ENCODE results near the gene OLR1.

OLR1 gene

GRCh38 chr12:10126413-10126812, 45.5 kb downstream of the OLR1 start:
- no peaks in the 10 kb centered on the region for H3K27me3 ChIP-seq (ENCODE audit: control insufficient read depth in 1 of 2, insufficient read depth in 2 of 2, low read length in 2 of 2)
- no peak overlapping the region for H3K9ac ChIP-seq (ENCODE audit: low read length in 2 of 2)
- H3K4me3 ChIP-seq (ENCODE audit: low read length in 2 of 2) = no peak overlapping the region
- H3K4me1 ChIP-seq (ENCODE audit: control insufficient read depth, insufficient read depth, low read length) = no peaks in the 10 kb centered on the region
- H3K9me3 ChIP-seq (ENCODE audit: control insufficient read depth in 2 of 2, low read length in 2 of 2) = no peaks in the 10 kb centered on the region
- H3K27ac ChIP-seq (ENCODE audit: low read length) = no peak overlapping the region
- H3K36me3 ChIP-seq (ENCODE audit: control insufficient read depth in 2 of 2, insufficient read depth in 2 of 2, low read length in 2 of 2) = no peaks in the 10 kb centered on the region

- Histone ChIP-seq H3K36me3 (ENCODE audit: control insufficient read depth in 2 of 2, insufficient read depth in 2 of 2, low read length in 2 of 2) (no peaks in the 10 kb centered on the region), H3K9me3 (ENCODE audit: control insufficient read depth in 2 of 2, low read length in 2 of 2) (no peaks in the 10 kb centered on the region), H3K27me3 (ENCODE audit: control insufficient read depth in 1 of 2, insufficient read depth in 2 of 2, low read length in 2 of 2) (no peaks in the 10 kb centered on the region), H3K4me3 (ENCODE audit: low read length in 2 of 2) (no peak overlapping the region), H3K27ac (ENCODE audit: low read length) (no peak overlapping the region), H3K4me1 (ENCODE audit: control insufficient read depth, insufficient read depth, low read length) (no peaks in the 10 kb centered on the region), H3K9ac (ENCODE audit: low read length in 2 of 2) (no peak overlapping the region)
Measured at GRCh38 chr12:10122689-10123088, 49.2 kb downstream of the OLR1 start.

- Histone ChIP-seq H3K36me3 (ENCODE audit: control insufficient read depth in 2 of 2, insufficient read depth in 2 of 2, low read length in 2 of 2) (no peaks in the 10 kb centered on the region), H3K4me3 (ENCODE audit: low read length in 2 of 2) (no peak overlapping the region), H3K27me3 (ENCODE audit: control insufficient read depth in 1 of 2, insufficient read depth in 2 of 2, low read length in 2 of 2) (no peaks in the 10 kb centered on the region), H3K9ac (ENCODE audit: low read length in 2 of 2) (no peak overlapping the region), H3K4me1 (ENCODE audit: control insufficient read depth, insufficient read depth, low read length) (no peaks in the 10 kb centered on the region), H3K9me3 (ENCODE audit: control insufficient read depth in 2 of 2, low read length in 2 of 2) (no peaks in the 10 kb centered on the region), H3K27ac (ENCODE audit: low read length) (no peak overlapping the region)
Measured at GRCh38 chr12:10121278-10121677, 50.7 kb downstream of the OLR1 start.

GRCh38 chr12:10119066-10119465, 52.9 kb downstream of the OLR1 start:
- Histone ChIP-seq H3K27me3 (ENCODE audit: control insufficient read depth in 1 of 2, insufficient read depth in 2 of 2, low read length in 2 of 2) (no peaks in the 10 kb centered on the region), H3K36me3 (ENCODE audit: control insufficient read depth in 2 of 2, insufficient read depth in 2 of 2, low read length in 2 of 2) (no peaks in the 10 kb centered on the region), H3K9me3 (ENCODE audit: control insufficient read depth in 2 of 2, low read length in 2 of 2) (no peaks in the 10 kb centered on the region), H3K4me3 (ENCODE audit: low read length in 2 of 2) (no peak overlapping the region), H3K4me1 (ENCODE audit: control insufficient read depth, insufficient read depth, low read length) (no peaks in the 10 kb centered on the region), H3K27ac (ENCODE audit: low read length) (no peak overlapping the region), H3K9ac (ENCODE audit: low read length in 2 of 2) (no peak overlapping the region)

GRCh38 chr12:10115890-10116289, 56.0 kb downstream of the OLR1 start:
- Histone ChIP-seq H3K36me3 (ENCODE audit: control insufficient read depth in 2 of 2, insufficient read depth in 2 of 2, low read length in 2 of 2) (no peaks in the 10 kb centered on the region), H3K4me3 (ENCODE audit: low read length in 2 of 2) (no peak overlapping the region), H3K4me1 (ENCODE audit: control insufficient read depth, insufficient read depth, low read length) (no peaks in the 10 kb centered on the region), H3K27ac (ENCODE audit: low read length) (no peak overlapping the region), H3K27me3 (ENCODE audit: control insufficient read depth in 1 of 2, insufficient read depth in 2 of 2, low read length in 2 of 2) (no peaks in the 10 kb centered on the region), H3K9ac (ENCODE audit: low read length in 2 of 2) (no peak overlapping the region), H3K9me3 (ENCODE audit: control insufficient read depth in 2 of 2, low read length in 2 of 2) (no peaks in the 10 kb centered on the region)

- Histone ChIP-seq H3K4me3 (ENCODE audit: low read length in 2 of 2) (no peak overlapping the region), H3K36me3 (ENCODE audit: control insufficient read depth in 2 of 2, insufficient read depth in 2 of 2, low read length in 2 of 2) (no peaks in the 10 kb centered on the region), H3K9me3 (ENCODE audit: control insufficient read depth in 2 of 2, low read length in 2 of 2) (no peaks in the 10 kb centered on the region), H3K9ac (ENCODE audit: low read length in 2 of 2) (no peak overlapping the region), H3K27me3 (ENCODE audit: control insufficient read depth in 1 of 2, insufficient read depth in 2 of 2, low read length in 2 of 2) (no peaks in the 10 kb centered on the region), H3K27ac (ENCODE audit: low read length) (no peak overlapping the region), H3K4me1 (ENCODE audit: control insufficient read depth, insufficient read depth, low read length) (no peaks in the 10 kb centered on the region)
Measured at GRCh38 chr12:10115311-10115710, 56.6 kb downstream of the OLR1 start.

GRCh38 chr12:10113920-10114319, 58.0 kb downstream of the OLR1 start:
- Histone ChIP-seq H3K27ac (ENCODE audit: low read length) (no peak overlapping the region), H3K27me3 (ENCODE audit: control insufficient read depth in 1 of 2, insufficient read depth in 2 of 2, low read length in 2 of 2) (no peaks in the 10 kb centered on the region), H3K4me3 (ENCODE audit: low read length in 2 of 2) (no peak overlapping the region), H3K4me1 (ENCODE audit: control insufficient read depth, insufficient read depth, low read length) (no peaks in the 10 kb centered on the region), H3K36me3 (ENCODE audit: control insufficient read depth in 2 of 2, insufficient read depth in 2 of 2, low read length in 2 of 2) (no peaks in the 10 kb centered on the region), H3K9ac (ENCODE audit: low read length in 2 of 2) (no peak overlapping the region), H3K9me3 (ENCODE audit: control insufficient read depth in 2 of 2, low read length in 2 of 2) (no peaks in the 10 kb centered on the region)

- Histone ChIP-seq H3K4me3 (ENCODE audit: low read length in 2 of 2) (no peak overlapping the region), H3K27me3 (ENCODE audit: control insufficient read depth in 1 of 2, insufficient read depth in 2 of 2, low read length in 2 of 2) (no peaks in the 10 kb centered on the region), H3K36me3 (ENCODE audit: control insufficient read depth in 2 of 2, insufficient read depth in 2 of 2, low read length in 2 of 2) (no peaks in the 10 kb centered on the region), H3K9me3 (ENCODE audit: control insufficient read depth in 2 of 2, low read length in 2 of 2) (no peaks in the 10 kb centered on the region), H3K9ac (ENCODE audit: low read length in 2 of 2) (no peak overlapping the region), H3K4me1 (ENCODE audit: control insufficient read depth, insufficient read depth, low read length) (no peaks in the 10 kb centered on the region), H3K27ac (ENCODE audit: low read length) (no peak overlapping the region)
Measured at GRCh38 chr12:10113075-10113474, 58.9 kb downstream of the OLR1 start.

- no peak overlapping the region for H3K4me3 ChIP-seq (ENCODE audit: low read length in 2 of 2)
- H3K9ac ChIP-seq (ENCODE audit: low read length in 2 of 2) = no peak overlapping the region
- no peaks in the 10 kb centered on the region for H3K27me3 ChIP-seq (ENCODE audit: control insufficient read depth in 1 of 2, insufficient read depth in 2 of 2, low read length in 2 of 2)
- no peak overlapping the region for H3K27ac ChIP-seq (ENCODE audit: low read length)
- no peaks in the 10 kb centered on the region for H3K36me3 ChIP-seq (ENCODE audit: control insufficient read depth in 2 of 2, insufficient read depth in 2 of 2, low read length in 2 of 2)
- no peaks in the 10 kb centered on the region for H3K9me3 ChIP-seq (ENCODE audit: control insufficient read depth in 2 of 2, low read length in 2 of 2)
- H3K4me1 ChIP-seq (ENCODE audit: control insufficient read depth, insufficient read depth, low read length) = no peaks in the 10 kb centered on the region
Measured at GRCh38 chr12:10111451-10111850, 60.5 kb downstream of the OLR1 start.

GRCh38 chr12:10110256-10110844, 61.6 kb downstream of the OLR1 start:
- Histone ChIP-seq H3K4me3 (ENCODE audit: low read length in 2 of 2) (no peak overlapping the region), H3K9me3 (ENCODE audit: control insufficient read depth in 2 of 2, low read length in 2 of 2) (no peaks in the 10 kb centered on the region), H3K4me1 (ENCODE audit: control insufficient read depth, insufficient read depth, low read length) (no peaks in the 10 kb centered on the region), H3K9ac (ENCODE audit: low read length in 2 of 2) (no peak overlapping the region), H3K36me3 (ENCODE audit: control insufficient read depth in 2 of 2, insufficient read depth in 2 of 2, low read length in 2 of 2) (no peaks in the 10 kb centered on the region), H3K27me3 (ENCODE audit: control insufficient read depth in 1 of 2, insufficient read depth in 2 of 2, low read length in 2 of 2) (no peaks in the 10 kb centered on the region), H3K27ac (ENCODE audit: low read length) (no peak overlapping the region)
